HTR-8/SVneo (cell line): ENCODE data around the gene NPB.
A peak's percentile ranks its signal among the peaks of the same experiment; 100 is the strongest.
"Not testable (repeated sequence)": the region's sequence is repeated elsewhere in the genome, so short reads cannot be mapped to it uniquely, and the experiment has no call there.

ENCODE experiments used
- DNase-seq: peaks from one replicate; pipeline ENCODE4 v3.0.0; 2011; ENCODE audit warnings: low spot score, mixed read lengths; ENCODE audit not compliant: insufficient read length
- FAIRE-seq: peaks from 2 replicates; lab custom pipeline; 2011; peaks lifted over from hg19 to GRCh38; lab: Jason Lieb, UNC

NPB gene

GRCh38 chr17:81909966-81910839 is 8.2 kb downstream of the NPB start:
- FAIRE-seq = peak; percentile 60
- DNase-seq = no peak

- DNase-seq = no peak
- no peak for FAIRE-seq
Measured at GRCh38 chr17:81910840-81911276, 8.8 kb downstream of the NPB start.

GRCh38 chr17:81911277-81911961 is 9.4 kb downstream of the NPB start, which contains the start of gene PCYT2:
TSS of gene PCYT2 (minus strand) at chr17:81911399. CDS start at chr17:81911355, 44 bp downstream.
- FAIRE-seq (peak; percentile 87), DNase-seq (peak; percentile 93)

GRCh38 chr17:81911969-81912368 is 9.9 kb downstream of the NPB start:
- FAIRE-seq (no peak), DNase-seq (no peak)

GRCh38 chr17:81912441-81913309 is 10.6 kb downstream of the NPB start:
- no peak for FAIRE-seq
- DNase-seq = no peak

- DNase-seq (no peak), FAIRE-seq (no peak)
Measured at GRCh38 chr17:81913394-81914102, 11.5 kb downstream of the NPB start.

GRCh38 chr17:81914103-81914850 is 12.2 kb downstream of the NPB start:
- DNase-seq (no peak), FAIRE-seq (no peak)

GRCh38 chr17:81915331-81915730 is 13.3 kb downstream of the NPB start:
- DNase-seq (no peak), FAIRE-seq (no peak)

- FAIRE-seq = no peak
Measured at GRCh38 chr17:81916234-81917001, 14.4 kb downstream of the NPB start.

GRCh38 chr17:81917565-81918332 is 15.7 kb downstream of the NPB start, which contains the start of gene SIRT7:
TSS of gene SIRT7 (minus strand) at chr17:81918176. CDS start at chr17:81918131, 45 bp downstream.
- FAIRE-seq = no peak
- DNase-seq = peak; percentile 92

More at GRCh38 chr17:81916234-81917001, 14.4 kb downstream of the NPB start:
- DNase-seq = no peak

- FAIRE-seq, DNase-seq: not testable (repeated sequence)
Measured at GRCh38 chr17:81918333-81918669, 16.3 kb downstream of the NPB start.

GRCh38 chr17:81918832-81919545 is 17.0 kb downstream of the NPB start:
- peak; percentile 9 for FAIRE-seq
- no peak for DNase-seq

- DNase-seq = no peak
- no peak for FAIRE-seq
Measured at GRCh38 chr17:81920612-81921536, 18.8 kb downstream of the NPB start.

- FAIRE-seq = no peak
- DNase-seq = no peak
Measured at GRCh38 chr17:81921537-81921862, 19.5 kb downstream of the NPB start.

GRCh38 chr17:81921996-81922565 is 20.0 kb downstream of the NPB start:
- DNase-seq (no peak), FAIRE-seq (no peak)
